Spleen (tissue), 7 donors: ENCODE measurements around the gene PTPN11.

Experiments
- POLR2A ChIP-seq, 3 donors: fragments of 450-650 bp; IDR thresholded peaks; one replicate each; pipeline ENCODE4 v1.5.1; 2017; ENCODE audit warnings: antibody characterized with exemption in 3 of 3, mild to moderate bottlenecking in 1 of 3
- POLR2AphosphoS5 ChIP-seq, 3 donors: sonication (generic); formaldehyde crosslinking; IDR thresholded peaks; one replicate each; pipeline ENCODE4 v1.5.1; 2017; ENCODE audit warnings: antibody characterized with exemption in 3 of 3
- TF ChIP-seq, protein P1 (sequence below), 11 experiments: fragments of 200-600 bp in 7 of 11; fragments of 450-650 bp in 4 of 11; sonication (generic) in 4 of 11; IDR thresholded peaks in 8 of 11; conservative IDR thresholded peaks in 3 of 11; 1 replicate in 7 of 11; 2 replicates in 4 of 11; pipeline versions ENCODE4 v1.4.0 to v1.8.0; 2016 to 2021; ENCODE audit warnings: antibody characterized with exemption in 11 of 11, inconsistent platforms in 4 of 11, mild to moderate bottlenecking in 1 of 11
- donor health status: DM: no; HTN: no; CAD: no; lungs with moderate emphysema.
- donor health status: DM: no; HTN: no; CAD: no.
- donor health status: DM: no; HTN: no; CAD: no.

DNA sequence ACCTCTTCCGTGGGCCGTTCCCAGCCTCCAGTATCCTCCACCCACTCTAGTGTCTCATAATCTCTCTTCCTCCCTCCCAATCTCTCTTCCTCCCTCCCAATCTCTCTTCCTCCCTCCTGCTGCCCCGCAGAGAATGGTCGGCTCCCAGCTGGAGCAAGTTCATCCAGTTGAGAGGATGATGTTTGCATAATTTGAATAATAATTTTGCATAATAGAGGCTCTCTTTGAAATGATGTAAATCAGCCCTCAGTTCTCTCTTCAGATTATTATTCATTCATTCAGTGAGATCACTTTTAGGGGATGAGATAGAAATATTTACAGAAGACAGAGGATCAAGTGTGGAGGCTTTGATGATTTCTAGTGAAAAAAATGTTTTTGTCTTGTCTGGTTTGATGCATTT, 125.0 kb downstream of the PTPN11 start:
- TF ChIP-seq, protein P1, sequence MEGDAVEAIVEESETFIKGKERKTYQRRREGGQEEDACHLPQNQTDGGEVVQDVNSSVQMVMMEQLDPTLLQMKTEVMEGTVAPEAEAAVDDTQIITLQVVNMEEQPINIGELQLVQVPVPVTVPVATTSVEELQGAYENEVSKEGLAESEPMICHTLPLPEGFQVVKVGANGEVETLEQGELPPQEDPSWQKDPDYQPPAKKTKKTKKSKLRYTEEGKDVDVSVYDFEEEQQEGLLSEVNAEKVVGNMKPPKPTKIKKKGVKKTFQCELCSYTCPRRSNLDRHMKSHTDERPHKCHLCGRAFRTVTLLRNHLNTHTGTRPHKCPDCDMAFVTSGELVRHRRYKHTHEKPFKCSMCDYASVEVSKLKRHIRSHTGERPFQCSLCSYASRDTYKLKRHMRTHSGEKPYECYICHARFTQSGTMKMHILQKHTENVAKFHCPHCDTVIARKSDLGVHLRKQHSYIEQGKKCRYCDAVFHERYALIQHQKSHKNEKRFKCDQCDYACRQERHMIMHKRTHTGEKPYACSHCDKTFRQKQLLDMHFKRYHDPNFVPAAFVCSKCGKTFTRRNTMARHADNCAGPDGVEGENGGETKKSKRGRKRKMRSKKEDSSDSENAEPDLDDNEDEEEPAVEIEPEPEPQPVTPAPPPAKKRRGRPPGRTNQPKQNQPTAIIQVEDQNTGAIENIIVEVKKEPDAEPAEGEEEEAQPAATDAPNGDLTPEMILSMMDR (IDR thresholded peaks at IDR 0.05 in 8 of 11, conservative IDR thresholded peaks at IDR 0.05 in 3 of 11): no peak
- TF ChIP-seq POLR2A (IDR thresholded peaks at IDR 0.05) (no peak), POLR2AphosphoS5 (IDR thresholded peaks at IDR 0.05) (no peak)
